Measurements from ENCODE around the gene SGCA. TPM values are rescaled to one million over a fixed set of nuclear protein-coding genes. Genes with fewer than 3 reads are reported as not detected.

SGCA gene
- total and polyA plus RNA-seq, 2 experiments from 2014 or later: 0.19 TPM; not detected in 1

- 0 out of 2 replicates have a peak, but pooled peaks have one; percentile 16 for TF ChIP-seq ZNF462 (CRISPR knock-in tag; IDR thresholded peaks at IDR 0.05)
- TF ChIP-seq EZH2 (IDR thresholded peaks at IDR 0.05; ENCODE audit: low read depth, unreplicated experiment): no peak
- no peak for TF ChIP-seq ETS1 (IDR thresholded peaks at IDR 0.05)
- no peak for TF ChIP-seq EZH2phosphoT487 (IDR thresholded peaks at IDR 0.05; ENCODE audit: unreplicated experiment)
Observed at GRCh38 chr17:50207792-50208567, 42.2 kb downstream of the SGCA start (continued).

GRCh38 chr17:50208611-50209061 lies 42.8 kb downstream of the SGCA start:
- H2AFZ ChIP-seq: no peak overlapping the region
- peaks cover 7% of the 10 kb centered on the region; the same call in 1 of the 2 replicates for H3K27me3 ChIP-seq (ENCODE audit: insufficient read depth)
- no peak overlapping the region for H3K27ac ChIP-seq (ENCODE audit: low read depth)
- no peak for ATAC-seq
- H3K36me3 Mint-ChIP-seq (ENCODE audit: low read depth): no peaks in the 10 kb centered on the region
- H3F3A ChIP-seq (replicated peaks; ENCODE audit: low read depth): 0 out of 2 replicates have a peak, but pooled peaks cover 5% of the 10 kb centered on the region
- no peaks in the 10 kb centered on the region for H3K9me2 ChIP-seq (ENCODE audit: insufficient read depth)
- no peaks in the 10 kb centered on the region for H3K36me3 ChIP-seq (ENCODE audit: insufficient read depth)
- peaks cover 76% of the 10 kb centered on the region for H3K4me1 Mint-ChIP-seq
- DNase-seq (ENCODE audit: low spot score): no peak
- no peaks in the 10 kb centered on the region for H3K9me3 Mint-ChIP-seq
- peaks cover 46% of the 10 kb centered on the region for H3K4me1 ChIP-seq (ENCODE audit: insufficient read depth)
- H3K4me2 ChIP-seq: no peak overlapping the region; the same call in 1 of the 2 replicates
- H3K27me3 Mint-ChIP-seq (ENCODE audit: insufficient read depth, low read depth, poor library complexity): peaks cover 39% of the 10 kb centered on the region
- H3K4me3 ChIP-seq: no peak overlapping the region
- no peak overlapping the region; the same call in 2 of the 3 replicates for H3K4me3 Mint-ChIP-seq
- H3K79me2 ChIP-seq (replicated peaks; ENCODE audit: insufficient read depth): no peaks in the 10 kb centered on the region
- no peaks in the 10 kb centered on the region for H4K20me1 ChIP-seq (replicated peaks; ENCODE audit: insufficient read depth)
- H3K27ac Mint-ChIP-seq: no peak overlapping the region
- no peak for TF ChIP-seq EZH2 (IDR thresholded peaks at IDR 0.05; ENCODE audit: low read depth, unreplicated experiment)
- TF ChIP-seq CREB1 (CRISPR knock-in tag; IDR thresholded peaks at IDR 0.05; ENCODE audit: low read depth): no peak
- no peak for TF ChIP-seq NANOG (IDR thresholded peaks at IDR 0.05; ENCODE audit: borderline replicate concordance)
- TF ChIP-seq EZH2phosphoT487 (IDR thresholded peaks at IDR 0.05; ENCODE audit: unreplicated experiment): no peak
- TF ChIP-seq CTCF (conservative IDR thresholded peaks at IDR 0.05; ENCODE audit: low read depth in 2 of 2): no peak
- TF ChIP-seq ZNF114 (CRISPR knock-in tag; IDR thresholded peaks at IDR 0.05): no peak
- no peak for TF ChIP-seq POLR2AphosphoS5 (IDR thresholded peaks at IDR 0.05; ENCODE audit: low read depth)
- no peak for TF ChIP-seq ETS1 (IDR thresholded peaks at IDR 0.05)
- no peak for TF ChIP-seq STAT1 (IDR thresholded peaks at IDR 0.05; ENCODE audit: unreplicated experiment)

Measured in GM23338 (cell line).